ENCODE data around the gene POU4F3.

- TF ChIP-seq CTCF (IDR thresholded peaks at IDR 0.05) (no peak), POLR2AphosphoS5 (IDR thresholded peaks at IDR 0.05) (no peak)
Measured at GRCh38 chr5:146313027-146313426, 25.6 kb upstream of the POU4F3 start.
